ENCODE data around the gene TUBB.
A peak's percentile ranks its signal among the peaks of the same experiment; 100 is the strongest.

Gene TUBB

DNA sequence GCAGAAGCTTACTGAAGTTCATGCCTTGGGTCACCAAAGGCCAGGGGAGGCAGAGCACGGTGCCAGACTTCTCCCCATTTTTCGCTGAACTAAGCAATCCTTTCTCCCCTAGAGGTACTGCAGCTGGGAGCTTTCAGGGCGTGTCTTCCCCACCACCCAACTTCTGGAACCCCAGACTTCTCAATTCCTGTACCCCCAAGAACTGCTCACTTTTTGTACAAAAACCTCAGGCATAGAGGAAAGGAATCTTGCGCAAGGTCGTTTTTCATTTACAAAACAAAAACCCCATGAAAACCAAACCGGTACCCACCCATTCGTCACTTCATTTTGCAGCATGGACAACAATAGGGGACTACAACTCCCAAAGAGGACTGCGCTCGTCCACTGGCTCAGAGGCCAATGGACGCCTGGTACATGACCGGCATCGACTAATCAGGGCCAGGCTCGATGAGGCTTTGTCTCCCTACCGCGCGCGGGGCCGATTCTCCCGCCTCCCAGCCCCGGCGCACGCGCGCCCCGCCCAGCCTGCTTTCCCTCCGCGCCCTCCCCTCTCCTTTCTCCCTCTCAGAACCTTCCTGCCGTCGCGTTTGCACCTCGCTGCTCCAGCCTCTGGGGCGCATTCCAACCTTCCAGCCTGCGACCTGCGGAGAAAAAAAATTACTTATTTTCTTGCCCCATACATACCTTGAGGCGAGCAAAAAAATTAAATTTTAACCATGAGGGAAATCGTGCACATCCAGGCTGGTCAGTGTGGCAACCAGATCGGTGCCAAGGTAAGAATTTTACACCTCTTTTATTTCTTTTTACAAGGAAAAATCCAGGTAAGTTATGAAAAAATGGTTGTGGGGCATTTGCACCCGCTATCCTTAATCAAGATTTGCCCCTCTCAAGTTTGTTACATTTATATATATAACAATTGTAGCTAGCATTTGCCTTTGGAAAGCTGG, at the start of gene TUBB:
TSS of gene TUBB (plus strand) at position 562 of the 947 bp plus-strand sequence. CDS start at position 717, 155 bp downstream.
- peak; percentile 84 to 92 for DNase-seq (ENCODE audit: extremely low read depth in 1 of 2, low read depth in 1 of 2)

DNA sequence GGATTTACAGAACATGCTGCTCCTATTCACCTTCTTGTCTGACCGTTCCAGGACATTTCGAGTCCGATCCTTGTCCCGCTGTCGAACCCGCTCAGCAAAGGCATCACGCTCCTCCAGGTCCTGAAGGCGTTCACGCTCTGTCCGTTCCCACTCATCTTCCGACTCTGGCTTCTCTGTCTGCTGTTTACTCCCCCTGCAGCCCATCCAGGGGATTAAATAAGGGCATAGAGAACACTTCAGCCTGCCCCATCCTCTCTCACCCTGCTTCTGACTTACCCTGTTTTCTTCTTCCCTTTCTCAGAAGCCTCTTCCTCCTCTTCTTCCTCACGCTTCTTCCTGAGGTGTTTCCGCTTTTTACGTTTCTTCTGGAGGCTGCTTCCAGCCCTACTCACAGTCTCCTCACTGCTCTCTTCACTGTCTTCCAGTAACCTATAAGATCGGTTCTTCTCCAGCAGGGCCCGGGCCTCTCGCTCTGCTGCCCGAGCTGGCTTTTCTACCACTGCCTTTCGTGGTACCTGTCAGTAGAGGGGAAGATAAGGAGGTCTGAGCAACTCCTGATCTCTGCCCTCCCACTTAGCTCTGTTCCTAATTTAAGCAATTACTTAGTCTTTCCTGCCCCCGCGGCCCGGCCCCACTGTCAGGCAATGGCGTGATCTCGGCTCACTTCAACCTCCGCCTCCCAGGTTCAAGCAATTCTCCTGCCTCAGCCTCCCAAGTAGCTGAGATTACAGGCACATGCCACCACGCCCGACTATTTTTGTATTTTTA, 49.2 kb upstream of the TUBB start:
- DNase-seq (ENCODE audit: extremely low read depth in 1 of 2, low read depth in 1 of 2) = no peak

DNA sequence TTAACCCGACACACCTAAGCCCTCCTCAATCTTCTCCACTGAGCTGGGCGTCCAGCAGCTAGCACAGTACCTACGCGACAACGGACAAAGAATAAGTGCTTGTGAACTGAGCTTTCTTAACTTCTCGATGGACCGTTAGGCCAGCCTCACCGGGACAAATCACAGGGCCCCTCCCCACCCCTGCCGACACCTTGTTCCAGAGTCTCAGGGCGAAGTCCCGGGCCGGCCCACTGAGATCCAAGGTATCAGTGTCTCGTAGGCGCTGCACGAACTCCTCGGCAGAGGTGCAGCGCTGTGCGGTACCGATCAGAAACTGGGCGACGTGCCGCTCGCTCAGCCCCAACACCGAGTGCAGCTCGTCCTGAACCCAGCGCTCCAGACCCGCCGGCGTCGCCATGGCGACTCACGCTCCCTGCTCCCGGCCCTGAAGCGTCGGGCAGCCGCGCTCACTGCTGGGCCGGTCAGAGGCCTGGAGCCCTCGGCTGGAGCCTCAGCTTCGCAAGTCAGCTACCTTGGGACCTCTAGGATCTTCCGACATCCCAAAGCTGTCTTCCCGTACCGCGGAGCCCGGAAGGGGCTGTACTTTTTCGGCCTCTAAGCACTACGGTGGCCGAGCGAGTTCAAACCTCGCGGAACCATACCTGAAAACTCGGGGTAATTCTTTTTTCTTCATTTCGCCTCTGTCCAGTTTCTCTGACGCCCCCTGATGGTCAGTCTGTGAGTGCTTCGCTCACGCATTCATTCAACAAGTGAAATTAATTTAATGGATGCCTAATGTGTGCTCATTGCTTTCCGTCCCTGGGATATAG, 47.5 kb upstream of the TUBB start, which contains the start of gene DHX16:
TSS of gene DHX16 (minus strand) at position 562 of the 809 bp plus-strand sequence. CDS start at position 397, 165 bp downstream.
- peak; percentile 78 to 79 for DNase-seq (ENCODE audit: extremely low read depth in 1 of 2, low read depth in 1 of 2)

DNA sequence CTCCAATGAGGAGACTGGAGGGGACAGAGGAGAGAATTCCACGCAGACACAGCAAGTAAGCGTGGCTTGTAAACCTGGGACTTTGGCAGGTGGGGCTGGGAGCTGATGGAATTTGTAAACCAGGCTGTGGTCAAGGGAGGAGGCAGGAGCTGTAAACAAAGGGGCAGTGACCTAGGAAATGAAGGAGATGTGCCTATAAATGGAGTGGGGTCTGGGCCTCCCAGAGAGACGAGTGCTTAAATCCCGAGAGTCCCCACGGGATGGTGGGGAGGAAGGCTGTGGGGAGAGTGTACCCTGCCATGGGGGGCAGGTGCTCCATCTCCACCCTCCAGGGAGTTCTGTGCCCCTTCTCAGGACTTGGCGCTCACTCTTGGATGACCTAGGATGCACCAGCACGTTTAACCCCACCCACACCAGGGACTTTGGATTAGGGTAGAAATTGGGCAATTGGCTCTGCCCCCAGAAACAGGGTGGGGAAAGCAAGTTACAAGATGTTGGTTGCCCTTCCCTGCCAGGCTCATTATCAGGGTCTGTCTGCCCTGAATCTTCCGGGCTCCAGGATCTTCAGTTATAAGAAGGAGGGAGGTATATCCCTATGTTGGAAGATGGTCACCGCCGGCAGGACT, 43.4 kb upstream of the TUBB start:
- no peak for DNase-seq (ENCODE audit: extremely low read depth in 1 of 2, low read depth in 1 of 2)

DNA sequence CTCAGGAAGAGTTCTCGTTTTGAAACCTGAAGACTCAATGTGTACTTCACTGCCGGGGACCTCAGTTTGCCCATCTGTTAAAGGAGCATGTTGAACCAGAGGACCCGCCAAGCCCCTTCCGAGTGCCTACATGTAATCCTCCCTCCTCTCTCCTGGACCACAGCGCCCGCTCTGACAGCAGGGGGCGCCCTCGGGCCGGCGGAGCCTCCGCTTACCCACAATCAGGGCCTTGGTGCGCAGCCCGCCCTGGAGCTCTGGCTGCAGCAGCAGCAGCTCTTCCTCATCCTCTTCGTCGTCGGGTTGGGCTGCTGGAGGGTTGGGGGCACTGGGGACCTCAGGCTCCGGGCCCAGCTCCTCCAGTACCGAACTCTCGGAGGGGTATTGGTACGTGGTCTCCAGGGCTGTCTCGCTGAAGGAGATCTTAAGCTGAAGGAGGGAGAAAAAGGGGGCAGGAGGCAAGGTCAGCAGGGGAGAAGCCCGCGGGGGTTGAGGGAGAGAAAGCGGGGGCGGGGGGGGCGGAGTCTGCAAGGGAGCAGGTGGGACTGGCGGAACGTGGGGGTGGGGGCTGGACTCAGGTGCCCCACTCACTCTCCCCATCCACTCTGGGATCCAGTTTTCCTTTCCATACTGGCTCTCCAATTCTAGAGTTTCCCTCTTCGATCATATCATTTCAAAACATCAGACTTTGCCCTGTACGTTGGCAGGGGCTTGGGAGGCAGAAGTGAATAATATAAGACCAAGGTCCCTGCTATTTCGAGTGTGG, 41.0 kb upstream of the TUBB start:
- peak; percentile 76 to 93 for DNase-seq (ENCODE audit: extremely low read depth in 1 of 2, low read depth in 1 of 2)

DNA sequence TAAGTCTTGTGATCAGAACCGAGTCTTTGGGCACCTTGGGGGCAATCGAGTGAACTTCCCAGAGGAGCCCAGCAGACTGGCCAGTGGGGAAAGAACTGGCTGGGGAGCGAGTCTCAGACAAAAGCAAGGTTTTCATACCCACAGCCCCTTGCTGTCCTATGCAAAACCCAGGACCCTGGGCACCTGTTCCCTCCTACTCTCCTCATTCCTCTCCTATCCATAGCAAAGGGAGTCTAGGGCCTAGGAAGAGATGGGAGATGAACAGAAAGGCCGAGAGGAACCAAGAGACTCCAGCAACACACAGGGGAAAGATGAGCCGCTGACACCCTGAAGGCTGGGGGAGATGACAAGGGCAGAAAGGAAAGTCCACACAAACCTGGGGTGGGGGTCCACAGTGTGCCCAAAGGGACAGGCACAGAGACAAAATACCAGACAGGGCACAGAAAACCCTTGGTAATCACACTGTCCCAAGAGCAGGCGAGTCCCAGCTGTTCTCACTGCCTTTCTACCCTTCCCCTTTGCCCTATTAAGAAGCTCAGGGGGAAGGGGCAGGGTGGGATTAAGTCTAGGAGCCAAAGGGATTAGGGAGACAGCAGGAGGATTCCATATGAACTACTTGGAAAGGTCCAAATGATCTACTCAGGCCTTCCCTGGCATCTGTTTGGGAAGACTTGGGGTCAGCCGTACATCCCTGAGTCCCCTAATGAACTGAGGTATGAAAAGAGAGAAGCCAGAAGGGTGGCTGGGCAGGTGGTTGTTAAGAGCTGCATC, 40.2 kb upstream of the TUBB start:
- no peak for DNase-seq (ENCODE audit: extremely low read depth in 1 of 2, low read depth in 1 of 2)

DNA sequence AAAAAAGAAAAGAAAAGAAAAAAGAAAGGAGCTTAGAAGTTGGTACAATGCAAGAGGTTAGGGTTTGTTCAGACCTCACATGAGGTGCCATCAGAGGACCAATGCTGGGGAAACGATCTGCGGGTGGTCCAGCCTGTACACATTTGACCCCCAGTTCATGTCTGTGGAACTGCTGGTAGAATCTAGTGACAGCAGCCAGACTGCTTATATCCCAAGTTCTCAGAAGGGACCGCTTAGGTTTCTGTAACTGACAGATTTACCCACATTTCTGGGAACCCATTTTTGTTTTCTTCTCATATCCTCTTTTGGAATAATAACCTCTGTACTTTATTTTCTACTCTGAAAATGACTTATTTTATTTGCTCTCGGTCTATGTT, 38.4 kb upstream of the TUBB start:
- DNase-seq (ENCODE audit: extremely low read depth in 1 of 2, low read depth in 1 of 2) = no peak

DNA sequence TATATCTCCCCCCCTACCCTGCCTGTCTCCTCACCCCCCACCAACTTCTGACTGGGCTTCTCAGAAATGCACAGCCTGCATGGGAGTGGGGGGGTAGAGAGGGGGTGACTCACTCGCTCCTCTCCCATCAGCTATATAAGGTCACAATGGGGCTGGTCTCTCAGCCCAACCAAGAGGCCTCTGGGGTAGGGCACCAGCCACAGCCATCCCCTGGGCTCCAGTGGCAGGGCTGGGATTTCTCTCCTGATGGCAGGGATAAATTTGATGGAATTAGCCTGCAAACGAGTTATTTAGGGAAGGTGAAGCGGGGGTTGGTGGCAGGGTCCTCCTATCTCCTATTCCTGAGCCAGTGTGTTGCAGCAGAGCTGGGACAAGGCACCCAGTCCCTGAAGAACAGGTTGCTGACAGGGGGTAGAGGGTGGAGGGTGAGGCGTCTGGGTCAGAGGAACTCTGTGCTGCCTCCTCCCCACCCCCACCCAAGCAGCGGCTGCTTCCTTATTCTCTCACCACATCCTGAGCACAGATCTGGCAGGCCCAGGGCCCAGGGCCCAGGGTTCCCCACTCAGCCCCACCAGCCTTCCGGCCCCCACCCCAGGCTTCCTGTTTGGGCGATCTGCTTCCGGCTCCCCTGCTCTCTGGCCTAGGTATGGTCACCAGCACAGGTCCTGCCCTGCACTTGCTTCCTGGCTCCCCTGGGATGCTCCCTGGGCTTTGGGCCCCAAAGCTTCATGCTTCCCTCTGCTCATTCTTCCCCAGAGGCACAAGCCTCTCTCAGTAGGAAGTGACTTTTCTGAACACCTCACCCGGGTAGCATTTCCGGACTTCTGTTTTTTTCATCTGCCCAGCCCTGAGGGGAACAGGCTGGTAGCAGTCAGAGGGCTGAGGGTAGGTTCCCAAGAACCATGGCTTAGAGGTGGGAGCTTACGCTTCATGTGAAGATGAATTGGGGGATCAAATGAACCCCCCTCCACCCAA, 37.7 kb upstream of the TUBB start:
- peak; percentile 67 to 71 for DNase-seq (ENCODE audit: extremely low read depth in 1 of 2, low read depth in 1 of 2)

DNA sequence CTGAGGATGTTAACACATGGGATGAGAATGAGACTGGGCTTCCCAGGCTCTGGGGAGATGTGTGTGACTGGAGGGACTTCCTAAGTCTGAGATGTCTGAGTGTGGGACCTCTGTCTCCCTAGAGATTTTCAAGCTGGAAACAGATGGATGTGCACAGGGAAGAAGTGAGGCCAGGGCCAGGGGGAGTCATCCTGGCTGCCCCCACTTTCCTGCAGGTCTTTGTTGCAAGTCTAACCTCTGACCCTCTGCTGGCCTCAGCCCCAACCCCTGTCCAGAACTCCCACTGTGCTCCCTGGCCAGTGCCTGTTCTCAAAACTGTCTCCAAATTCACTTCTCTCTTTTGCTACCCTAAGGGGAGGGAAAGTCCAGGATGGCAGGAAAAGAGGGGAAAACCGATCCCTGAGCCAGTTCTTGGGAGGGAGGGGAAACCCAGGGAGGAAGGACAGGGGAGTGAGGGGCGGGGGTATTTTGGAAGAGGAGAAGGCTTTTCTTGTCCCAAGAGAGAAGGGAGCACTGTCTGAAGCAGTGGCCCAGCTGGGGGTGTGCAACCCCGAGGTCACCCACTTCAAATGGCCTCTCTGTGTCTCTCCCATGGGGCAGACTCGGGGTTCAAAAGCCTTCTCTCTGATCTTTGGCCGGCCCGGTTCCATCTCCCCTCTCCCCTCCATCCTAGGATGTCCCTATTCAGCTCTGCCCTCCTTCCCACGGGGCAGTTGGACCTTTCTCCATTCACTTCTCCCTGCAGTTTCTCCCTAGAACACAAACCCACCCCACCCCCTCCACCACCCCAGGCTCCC, 36.8 kb upstream of the TUBB start:
- no peak for DNase-seq (ENCODE audit: extremely low read depth in 1 of 2, low read depth in 1 of 2)

DNA sequence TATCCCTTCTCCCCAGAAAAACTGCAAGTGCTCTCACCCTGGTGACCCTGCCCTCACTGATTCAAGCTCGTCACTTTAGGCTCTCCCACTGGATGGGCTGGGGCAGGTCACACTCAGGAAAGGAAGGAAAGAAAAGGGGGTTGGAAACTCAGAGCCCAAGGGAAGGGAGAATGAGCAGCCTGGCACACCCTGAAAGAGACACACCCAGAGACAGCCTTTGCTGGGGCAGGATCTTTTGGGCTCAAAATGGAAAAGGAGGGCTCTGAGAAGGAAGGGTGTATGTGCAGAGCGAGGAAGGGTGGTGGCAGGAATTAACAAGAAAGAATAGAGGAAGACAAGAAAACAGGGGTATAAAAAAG, 36.2 kb upstream of the TUBB start:
- no peak for DNase-seq (ENCODE audit: extremely low read depth in 1 of 2, low read depth in 1 of 2)

DNA sequence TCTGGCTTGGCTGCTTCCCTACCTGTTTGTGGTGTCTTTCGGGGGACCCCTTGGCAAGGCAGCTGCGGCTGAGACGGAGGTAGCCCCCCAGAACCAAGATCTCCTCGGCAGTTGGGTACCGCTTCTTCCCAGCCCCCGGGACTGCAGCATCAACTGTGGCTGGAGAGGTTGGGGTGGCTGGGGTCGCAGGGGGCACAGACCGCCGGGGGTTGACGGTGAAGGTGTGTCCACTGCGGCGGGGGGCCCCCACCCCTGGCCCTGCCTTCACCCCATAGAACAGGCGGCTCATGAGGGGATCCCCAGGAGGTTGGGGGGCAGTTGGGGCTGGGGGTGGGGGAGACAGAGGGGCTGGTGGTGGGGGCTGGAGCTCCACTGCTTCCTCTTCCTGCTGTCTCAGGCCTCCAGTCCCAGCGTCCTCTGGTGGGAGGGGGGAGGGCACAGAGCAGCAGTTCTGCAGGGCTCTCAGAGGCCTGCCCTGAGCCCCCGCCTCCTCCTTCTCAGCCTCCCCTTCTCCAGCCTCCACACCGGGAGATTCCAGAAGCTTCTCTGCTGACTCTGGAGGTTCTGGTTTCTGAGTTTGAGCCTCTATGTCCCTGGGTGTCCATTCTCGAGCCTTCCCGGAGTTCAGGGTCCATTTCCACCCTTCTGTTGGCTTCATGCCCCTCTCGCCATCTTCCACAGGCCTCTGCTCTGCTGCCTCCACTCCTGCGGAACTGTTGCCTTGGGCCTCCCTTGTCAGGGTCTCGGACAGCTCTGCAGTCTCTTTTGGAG, 35.6 kb upstream of the TUBB start:
- DNase-seq (ENCODE audit: extremely low read depth in 1 of 2, low read depth in 1 of 2) = peak in 1 of 2 donors; percentile 30

DNA sequence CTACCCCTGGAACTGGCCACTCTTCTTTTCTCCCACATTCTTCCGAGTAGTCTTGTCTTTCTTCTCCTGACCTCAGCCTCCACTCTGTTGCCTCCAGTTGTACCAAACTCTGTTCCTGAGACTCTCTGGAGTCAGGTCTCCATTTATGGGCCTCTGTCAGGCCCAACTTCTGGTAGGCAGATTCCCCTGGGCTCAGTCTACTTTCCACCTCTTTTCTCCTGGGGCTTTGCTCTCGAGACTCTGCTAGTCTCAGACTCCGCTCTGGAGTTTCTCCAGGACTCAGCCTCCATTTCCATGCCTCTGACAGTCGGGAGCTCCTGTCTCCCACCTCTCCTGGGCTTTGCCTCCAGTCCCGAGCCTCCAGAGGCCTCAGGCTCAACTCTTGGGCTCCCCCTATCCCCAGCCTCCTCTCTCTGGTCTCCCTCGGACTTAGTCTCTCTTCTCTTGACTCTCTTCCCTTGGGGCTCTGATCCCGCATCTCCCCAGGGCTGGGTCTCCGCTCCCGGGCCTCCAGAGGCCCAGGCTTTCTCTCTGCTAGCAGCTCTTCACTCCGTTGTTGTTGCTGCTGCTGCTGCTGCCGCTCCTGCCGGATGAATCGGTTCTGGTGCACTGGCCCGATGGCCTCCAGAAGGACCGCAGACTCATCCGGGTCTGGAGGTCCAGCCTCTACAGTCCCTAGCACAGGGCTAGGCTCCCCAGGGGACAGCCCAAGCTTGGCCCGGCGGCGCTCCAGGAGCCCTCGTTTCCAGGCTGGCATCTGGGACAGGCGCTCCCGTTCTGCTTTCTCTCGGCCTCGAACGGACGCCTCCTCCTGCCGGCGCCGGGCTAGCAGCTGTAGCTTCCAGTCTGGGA, 34.8 kb upstream of the TUBB start:
- no peak for DNase-seq (ENCODE audit: extremely low read depth in 1 of 2, low read depth in 1 of 2)

DNA sequence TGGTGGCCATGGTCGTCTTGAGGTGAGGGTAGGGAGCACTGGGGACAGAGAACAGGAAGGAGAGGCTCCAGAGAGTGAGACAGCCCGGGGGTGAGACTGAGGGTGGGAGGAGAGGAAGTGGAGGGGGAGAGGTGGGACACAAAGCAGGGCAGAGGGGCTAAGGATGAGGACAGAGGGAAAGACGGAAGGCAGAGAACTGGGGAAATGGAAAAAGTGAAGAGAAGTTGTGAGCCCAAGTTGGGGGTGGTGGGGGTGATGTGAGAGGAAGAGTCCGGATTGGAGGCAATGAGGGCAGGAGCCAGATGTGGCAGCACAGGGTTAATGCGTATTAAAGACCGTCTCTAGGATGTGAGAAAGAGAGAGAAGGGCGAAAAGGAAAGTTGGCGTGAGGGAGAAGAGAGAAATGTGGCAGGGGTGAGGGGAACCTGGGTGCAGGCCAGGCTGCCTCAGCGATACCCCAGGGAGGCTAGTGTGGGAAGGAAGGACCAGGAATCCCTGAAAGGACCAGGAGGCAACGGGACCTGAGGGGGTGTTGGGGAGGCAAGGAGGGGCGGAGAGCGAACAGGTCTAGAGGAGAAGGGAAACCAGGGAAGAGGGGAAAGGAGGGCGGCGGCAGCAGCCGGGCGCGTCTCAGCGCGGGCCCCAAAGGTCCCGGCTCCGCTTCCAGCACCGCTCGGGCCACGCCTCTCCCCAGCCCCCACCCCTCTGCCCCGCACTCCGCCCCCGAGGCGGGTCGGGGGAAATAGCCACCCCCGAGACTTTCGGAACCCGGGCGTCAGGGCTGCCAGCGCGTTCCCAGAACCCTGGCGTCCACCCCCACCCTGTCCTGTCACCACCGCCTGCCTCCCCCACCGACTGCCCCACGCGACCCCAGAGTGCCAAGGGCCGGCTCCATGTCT, 33.9 kb upstream of the TUBB start, which contains the start of gene PPP1R18:
TSS of gene PPP1R18 (minus strand) at position 637 of the 899 bp plus-strand sequence. CDS start at position 10, 627 bp downstream.
- DNase-seq (ENCODE audit: extremely low read depth in 1 of 2, low read depth in 1 of 2) = peak; percentile 31 to 77

All from activated CD8-positive, alpha-beta memory T cell treated with anti-CD3 and anti-CD28 coated beads for 1 hour (primary cell).